ENCODE data around the gene MAPK8. TPM values are rescaled to one million over a fixed set of nuclear protein-coding genes. Genes with fewer than 3 reads are reported as not detected.
A peak's percentile ranks its signal among the peaks of the same experiment; 100 is the strongest.

Gene MAPK8
- total and polyA plus RNA-seq, 8 donors, result 1.2 to 85.0 (median 22.3) TPM

GRCh38 chr10:48459270-48460150 lies 153.0 kb downstream of the MAPK8 start:
- DNase-seq, result peak in 1 of 2 donors; percentile 25
- Histone ChIP-seq H3K4me3 (no peak overlapping the region), H3K4me1 (peaks cover 0 to 22% (median 11%) of the 10 kb centered on the region in 4 donors), H3K27me3 (peaks cover 0 to 25% (median 11%) of the 10 kb centered on the region in 3 donors), H3K27ac (no peak overlapping the region), H3K36me3 (no peaks in the 10 kb centered on the region), H3K9me3 (no peaks in the 10 kb centered on the region)
- TF ChIP-seq EP300 (IDR thresholded peaks at IDR 0.05) (no peak), CTCF (IDR thresholded peaks at IDR 0.05) (no peak), POLR2AphosphoS5 (IDR thresholded peaks at IDR 0.05) (no peak), POLR2A (IDR thresholded peaks at IDR 0.05) (no peak)
- WGBS, 5 donors, result 80 to 84% (median 84%) methylated on average over 11 to 23 of the region's 23 CpGs
- intact Hi-C loops (cut with DNase I; ENCODE audit: low total_unique reads), result no loop called here

DNA sequence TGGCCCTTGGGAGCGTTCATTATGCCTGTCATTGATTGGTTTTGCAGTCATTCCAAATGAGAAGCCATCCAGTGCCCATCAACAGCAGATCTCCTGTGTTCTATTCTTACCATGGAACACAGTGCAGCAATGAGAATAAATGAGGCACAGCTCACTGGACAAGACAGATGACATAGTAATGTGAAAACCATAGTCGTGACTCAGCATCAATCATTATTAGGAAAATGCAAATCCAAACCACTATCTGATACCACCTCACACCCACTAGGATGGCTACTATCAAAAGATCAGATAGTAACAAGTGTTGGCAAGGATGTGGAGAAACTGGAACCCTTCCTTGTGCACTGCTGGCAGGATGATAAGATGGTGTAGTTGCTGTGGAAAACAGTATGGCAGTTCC lies 153.7 kb downstream of the MAPK8 start:
- Histone ChIP-seq H3K4me3 (no peak overlapping the region), H3K4me1 (peaks cover 0 to 15% (median 12%) of the 10 kb centered on the region in 4 donors), H3K27me3 (peaks cover 0 to 22% (median 11%) of the 10 kb centered on the region in 3 donors), H3K9me3 (no peaks in the 10 kb centered on the region), H3K27ac (no peak overlapping the region), H3K36me3 (no peaks in the 10 kb centered on the region)
- WGBS, 5 donors, result 76 to 92% (median 86%) methylated on average over 2 of the region's 2 CpGs
- no peak for DNase-seq
- intact Hi-C loops (cut with DNase I; ENCODE audit: low total_unique reads), result no loop called here
- TF ChIP-seq POLR2AphosphoS5 (IDR thresholded peaks at IDR 0.05) (no peak), POLR2A (IDR thresholded peaks at IDR 0.05) (no peak), EP300 (IDR thresholded peaks at IDR 0.05) (no peak), CTCF (IDR thresholded peaks at IDR 0.05) (no peak)

DNA sequence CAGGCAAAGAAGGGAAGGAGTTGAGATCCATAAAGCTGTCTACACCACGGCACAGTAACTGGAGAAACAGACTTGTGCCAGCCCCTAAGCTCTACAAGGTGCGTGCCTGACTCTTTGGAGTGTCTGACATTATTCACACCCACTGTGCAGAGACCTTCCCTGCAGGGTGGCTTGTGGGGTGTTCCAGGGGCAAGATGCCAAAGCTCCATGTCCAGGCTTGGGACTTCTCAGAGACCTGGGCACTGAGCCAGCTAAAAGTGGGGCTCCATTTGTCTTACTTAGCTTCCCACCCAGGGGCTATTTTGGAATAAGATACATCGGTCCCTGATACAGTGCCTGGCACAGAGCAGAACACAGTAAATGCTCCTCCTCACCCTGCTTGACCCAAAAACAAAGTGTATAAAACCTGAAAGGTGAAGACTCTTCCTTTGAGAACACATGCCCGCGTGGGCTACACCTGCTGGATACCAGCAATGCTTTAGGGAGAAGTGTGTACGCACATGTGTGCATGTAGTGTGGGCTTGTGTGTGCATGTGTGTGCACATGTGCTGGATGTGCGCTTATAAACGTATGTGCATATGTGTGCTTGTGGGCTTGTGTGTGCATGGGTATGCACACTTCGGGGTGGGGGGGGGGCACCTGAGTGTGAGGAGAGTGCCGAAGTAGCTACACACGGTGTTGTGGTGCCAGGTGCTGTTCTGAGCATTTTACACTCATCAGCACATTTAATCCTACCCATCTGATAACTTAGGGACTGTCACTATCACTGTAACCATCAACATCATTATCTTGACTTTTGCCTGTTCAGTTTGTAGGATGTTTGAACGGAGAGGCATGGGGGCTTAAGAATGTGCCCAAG lies 155.4 kb downstream of the MAPK8 start:
- H3K36me3 ChIP-seq, result no peaks in the 10 kb centered on the region
- DNase-seq, result peak in 1 of 2 donors; percentile 21
- H3K27me3 ChIP-seq, result peaks cover 0 to 23% (median 14%) of the 10 kb centered on the region in 3 donors
- intact Hi-C loops (cut with DNase I; ENCODE audit: low total_unique reads), result no loop called here
- TF ChIP-seq POLR2A (IDR thresholded peaks at IDR 0.05) (no peak), CTCF (IDR thresholded peaks at IDR 0.05) (no peak)
- no peak overlapping the region for H3K4me3 ChIP-seq
- no peaks in the 10 kb centered on the region for H3K9me3 ChIP-seq
- no peak overlapping the region for H3K27ac ChIP-seq
- WGBS, 5 donors, result 82 to 88% (median 85%) methylated on average over 12 of the region's 12 CpGs
- peaks cover 0 to 21% (median 9%) of the 10 kb centered on the region in 4 donors for H3K4me1 ChIP-seq

DNA sequence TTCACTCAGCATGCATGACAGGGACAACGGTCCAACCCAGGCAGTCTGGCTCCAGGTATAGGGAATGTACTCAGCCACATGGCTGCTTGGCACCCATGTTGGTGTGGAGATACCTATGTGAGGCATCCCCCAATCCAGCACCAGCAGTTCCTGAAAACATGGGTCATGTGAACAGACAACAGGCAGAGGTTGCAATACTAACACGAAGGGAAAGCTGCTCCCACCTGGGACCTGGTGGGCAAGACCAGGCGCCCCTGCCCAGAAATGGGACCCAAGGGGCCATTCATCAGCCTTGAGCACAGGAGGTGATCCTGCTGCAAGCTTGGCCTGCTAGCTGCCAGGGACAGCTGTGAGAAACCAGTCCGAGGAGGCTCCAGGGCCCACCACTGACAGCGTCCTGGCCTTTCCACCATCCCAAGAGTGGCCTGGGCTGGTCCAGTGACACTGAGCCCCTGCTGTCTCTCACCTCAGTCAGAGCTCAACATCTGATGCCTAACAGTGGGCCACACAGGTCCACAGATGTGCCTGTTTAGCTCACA lies 156.1 kb downstream of the MAPK8 start:
- WGBS, 5 donors, result 76 to 93% (median 87%) methylated on average over 3 to 5 of the region's 5 CpGs
- TF ChIP-seq CTCF (IDR thresholded peaks at IDR 0.05), result no peak
- Histone ChIP-seq H3K4me1 (peaks cover 0 to 22% (median 6%) of the 10 kb centered on the region in 4 donors), H3K27me3 (peaks cover 0 to 21% (median 11%) of the 10 kb centered on the region in 3 donors), H3K27ac (no peak overlapping the region), H3K4me3 (no peak overlapping the region), H3K9me3 (no peaks in the 10 kb centered on the region), H3K36me3 (no peaks in the 10 kb centered on the region)
- peak in 1 of 2 donors; percentile 14 for DNase-seq
- intact Hi-C loops (cut with DNase I; ENCODE audit: low total_unique reads), result no loop called here
